Measurements from ENCODE around the gene CHMP2A.

Gene CHMP2A

DNA sequence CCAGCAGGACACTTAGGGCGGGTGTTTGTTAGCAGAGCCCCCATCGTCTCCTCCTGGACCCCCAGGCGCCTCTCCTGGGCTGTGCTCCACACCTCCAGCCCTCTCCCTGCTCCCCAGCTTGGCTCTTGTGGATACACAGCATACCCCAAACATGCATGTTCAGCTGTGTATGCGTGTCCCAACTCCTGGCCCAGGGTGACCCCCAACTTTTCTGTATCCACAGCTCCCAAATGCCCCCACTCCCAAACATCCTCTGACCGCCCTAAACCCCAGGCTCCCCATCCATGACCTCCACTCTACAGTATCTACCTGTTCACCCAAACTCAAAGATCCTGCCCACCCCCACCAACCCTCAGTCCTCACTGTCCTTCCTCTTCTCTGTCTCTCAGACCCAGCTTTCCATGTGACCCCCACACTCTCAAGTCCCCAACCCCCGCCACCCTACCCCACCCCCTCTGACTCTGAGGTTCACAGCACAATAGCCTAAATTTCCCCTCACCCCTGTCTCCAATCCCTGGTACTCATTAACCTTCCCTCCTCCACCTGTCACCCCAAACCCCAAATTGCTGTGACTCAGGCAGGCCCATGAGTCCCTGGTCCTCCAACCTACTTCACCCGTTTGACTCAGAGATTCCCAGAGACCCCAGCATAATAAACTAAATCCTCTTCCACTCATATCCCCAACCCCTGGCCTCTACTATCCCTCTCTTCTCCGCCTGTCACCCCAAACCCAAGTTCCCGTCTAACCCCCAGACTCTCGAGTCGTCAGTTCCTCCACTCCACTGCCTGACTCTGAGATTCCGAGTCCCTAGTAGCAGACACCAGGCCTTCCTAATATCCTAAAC is 2.5 kb upstream of the CHMP2A start:
- no peak for DNase-seq
- in situ Hi-C loops (cut with MboI; ENCODE audit: low pct_unique_long_range_greater_than_20kb, low sequenced_read_pairs), result no loop called here

GRCh38 chr19:58556622-58557220 is 1.8 kb upstream of the CHMP2A start:
- in situ Hi-C loops (cut with MboI; ENCODE audit: low pct_unique_long_range_greater_than_20kb, low sequenced_read_pairs), result no loop called here
- no peak for DNase-seq

GRCh38 chr19:58555920-58556621 is 1.2 kb upstream of the CHMP2A start:
- no peak for DNase-seq
- in situ Hi-C loops (cut with MboI; ENCODE audit: low pct_unique_long_range_greater_than_20kb, low sequenced_read_pairs), result no loop called here

GRCh38 chr19:58555369-58555885 is 522 bp upstream of the CHMP2A start:
- in situ Hi-C loops (cut with MboI; ENCODE audit: low pct_unique_long_range_greater_than_20kb, low sequenced_read_pairs), result no loop called here

DNA sequence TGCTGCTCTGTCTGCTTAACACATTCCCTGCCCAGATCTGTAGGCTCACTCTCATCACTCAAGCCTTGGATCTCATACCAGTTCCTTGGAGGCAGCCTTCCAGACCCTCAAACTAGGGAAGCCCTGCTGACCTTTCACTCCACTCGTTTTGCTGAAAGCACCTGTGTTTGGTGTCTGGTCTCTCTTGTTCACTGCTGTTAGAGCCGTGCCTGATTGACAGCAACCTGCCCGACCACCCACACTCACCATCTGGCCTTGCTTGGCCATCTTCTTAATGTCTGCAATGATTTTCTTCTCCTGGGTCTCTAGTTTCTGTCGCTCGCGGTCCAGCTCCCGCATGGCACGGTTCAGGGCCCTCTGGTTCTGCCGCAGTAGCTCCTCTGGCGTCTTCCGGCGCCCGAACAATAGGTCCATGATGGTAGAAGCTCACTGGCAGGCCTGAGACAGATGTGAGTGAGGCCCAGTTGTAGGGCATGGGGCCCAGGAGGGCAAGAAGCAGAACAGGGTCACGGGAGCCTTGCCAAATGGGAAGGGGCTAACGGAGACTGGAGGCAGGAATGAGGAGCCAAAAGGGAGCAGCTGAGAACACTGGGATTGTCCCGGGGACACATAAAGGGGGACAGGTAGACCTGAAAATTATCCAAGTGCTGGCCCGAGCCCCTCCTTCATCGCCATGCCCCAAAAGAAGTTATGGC is 959 bp downstream of the CHMP2A start:
- in situ Hi-C loops (cut with MboI; ENCODE audit: low pct_unique_long_range_greater_than_20kb, low sequenced_read_pairs), result no loop called here
- no peak for DNase-seq

More at GRCh38 chr19:58555369-58555885, 522 bp upstream of the CHMP2A start:
- no peak for DNase-seq

DNA sequence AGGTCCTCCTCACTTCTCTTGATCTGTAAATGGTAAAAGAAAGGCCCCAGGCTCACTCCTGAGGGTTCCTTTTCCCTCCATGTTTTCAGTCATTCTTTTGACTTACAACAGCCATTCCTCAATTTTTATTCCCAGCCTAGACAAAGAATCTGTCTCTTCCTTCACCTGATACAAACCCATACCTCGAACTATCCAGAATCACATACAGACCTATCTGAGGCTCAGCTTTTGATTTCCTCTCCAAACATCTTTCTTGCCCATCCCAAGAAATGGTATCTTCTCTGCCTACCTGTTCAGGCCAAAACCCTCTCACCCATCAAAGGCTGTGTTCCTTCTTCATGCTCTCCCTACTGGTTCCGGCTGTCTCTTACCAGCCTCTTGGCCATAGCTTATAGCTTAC is 2.2 kb downstream of the CHMP2A start:
- DNase-seq, result no peak
- in situ Hi-C loops (cut with MboI; ENCODE audit: low pct_unique_long_range_greater_than_20kb, low sequenced_read_pairs), result no loop called here

DNA sequence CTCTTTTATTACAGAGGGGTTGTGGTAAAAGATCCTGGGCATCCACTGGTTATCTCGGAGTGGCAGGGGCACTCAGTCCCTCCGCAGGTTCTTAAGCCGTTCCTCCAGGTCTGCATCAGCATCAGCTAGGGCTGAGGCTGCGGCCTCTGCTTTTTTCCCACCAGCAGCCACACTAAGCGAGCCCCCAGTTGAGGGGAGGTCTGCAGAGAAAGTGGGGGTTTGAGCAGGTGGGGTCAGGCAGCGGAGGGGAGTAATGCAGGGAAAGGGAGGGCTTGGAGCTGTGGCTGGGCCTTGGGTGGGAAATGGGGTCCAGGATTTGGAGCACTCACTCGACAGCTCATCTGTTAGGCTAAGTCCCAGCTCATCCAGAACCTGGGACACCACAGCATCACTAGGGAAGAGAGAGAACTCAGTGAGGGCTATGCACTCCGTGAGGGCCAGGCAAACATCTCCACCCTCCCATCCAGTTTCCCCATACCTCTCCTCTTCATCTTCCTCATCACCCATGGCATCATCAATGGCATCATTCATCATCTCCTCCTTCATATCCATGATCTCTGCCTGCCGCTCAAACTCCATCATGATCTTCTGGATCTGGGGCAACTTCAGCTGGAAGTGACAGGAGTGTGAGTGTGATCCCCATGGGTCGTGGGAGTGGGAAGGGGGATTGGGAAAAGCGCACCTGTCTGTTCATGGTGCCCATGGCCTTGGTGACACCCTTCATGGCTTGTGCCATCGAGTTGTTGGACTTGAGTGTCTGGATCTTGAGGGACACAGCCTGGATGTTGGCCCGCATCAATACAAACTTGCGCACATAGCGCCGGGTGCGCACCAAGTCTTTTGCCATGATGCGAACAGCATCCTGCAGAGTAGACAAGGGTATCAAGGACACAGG is 3.1 kb downstream of the CHMP2A start:
- DNase-seq, result no peak
- in situ Hi-C loops (cut with MboI; ENCODE audit: low pct_unique_long_range_greater_than_20kb, low sequenced_read_pairs), result no loop called here

GRCh38 chr19:58551123-58551497 is 3.8 kb downstream of the CHMP2A start:
- no peak for DNase-seq
- in situ Hi-C loops (cut with MboI; ENCODE audit: low pct_unique_long_range_greater_than_20kb, low sequenced_read_pairs), result no loop called here

DNA sequence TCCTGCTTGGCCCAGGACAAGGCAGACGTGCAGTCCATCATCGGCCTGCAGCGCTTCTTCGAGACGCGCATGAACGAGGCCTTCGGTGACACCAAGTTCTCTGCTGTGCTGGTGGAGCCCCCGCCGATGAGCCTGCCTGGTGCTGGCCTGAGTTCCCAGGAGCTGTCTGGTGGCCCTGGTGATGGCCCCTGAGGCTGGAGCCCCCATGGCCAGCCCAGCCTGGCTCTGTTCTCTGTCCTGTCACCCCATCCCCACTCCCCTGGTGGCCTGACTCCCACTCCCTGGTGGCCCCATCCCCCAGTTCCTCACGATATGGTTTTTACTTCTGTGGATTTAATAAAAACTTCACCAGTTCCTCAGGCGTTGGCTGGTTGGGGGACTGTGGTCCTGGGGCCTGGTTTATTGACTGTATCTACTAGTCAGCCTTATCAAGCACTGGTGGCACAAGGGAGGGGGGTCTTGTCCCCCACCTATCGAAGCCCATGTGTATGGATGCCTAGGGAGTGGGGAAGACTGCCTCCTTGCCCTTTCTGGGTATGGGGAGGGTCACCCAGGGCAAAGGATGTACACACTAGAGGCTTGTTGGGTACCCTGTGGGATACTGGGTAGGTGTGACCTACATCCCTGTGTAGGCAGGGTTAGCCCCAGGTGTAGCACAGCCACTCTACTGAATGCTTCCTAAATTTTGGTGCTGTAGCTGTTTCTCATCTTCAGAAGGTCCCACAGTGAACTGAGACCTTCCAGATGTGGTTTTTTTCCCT is 4.4 kb downstream of the CHMP2A start:
- no peak for DNase-seq
- in situ Hi-C loops (cut with MboI; ENCODE audit: low pct_unique_long_range_greater_than_20kb, low sequenced_read_pairs), result no loop called here

DNA sequence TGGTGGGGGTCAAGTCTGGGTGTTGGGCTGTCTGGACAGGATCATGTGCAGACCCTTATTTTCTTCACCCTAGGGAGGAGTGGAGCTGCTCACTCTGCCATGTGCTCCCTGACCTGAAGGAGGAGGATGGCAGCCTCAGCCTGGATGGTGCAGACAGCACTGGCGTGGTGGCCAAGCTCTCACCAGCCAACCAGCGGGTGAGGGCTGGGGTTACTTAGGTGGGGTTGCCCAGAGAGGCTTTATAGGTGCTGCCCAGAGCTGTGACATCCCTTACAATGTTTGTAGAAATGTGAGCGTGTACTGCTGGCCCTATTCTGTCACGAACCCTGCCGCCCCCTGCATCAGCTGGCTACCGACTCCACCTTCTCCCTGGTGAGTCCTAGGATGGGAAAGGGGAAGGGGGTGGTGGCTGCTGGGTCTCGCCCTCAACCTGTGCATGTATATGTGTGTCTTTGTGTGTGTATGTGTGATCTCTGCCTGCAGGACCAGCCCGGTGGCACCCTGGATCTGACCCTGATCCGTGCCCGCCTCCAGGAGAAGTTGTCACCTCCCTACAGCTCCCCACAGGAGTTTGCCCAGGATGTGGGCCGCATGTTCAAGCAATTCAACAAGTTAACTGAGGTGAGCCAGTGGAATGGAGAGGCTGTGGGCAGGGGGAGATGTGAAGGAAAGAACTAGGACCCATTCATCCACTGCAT is 5.1 kb downstream of the CHMP2A start:
- in situ Hi-C loops (cut with MboI; ENCODE audit: low pct_unique_long_range_greater_than_20kb, low sequenced_read_pairs), result no loop called here
- DNase-seq, result no peak

GRCh38 chr19:58548859-58549663 is 5.8 kb downstream of the CHMP2A start:
- DNase-seq, result no peak
- in situ Hi-C loops (cut with MboI; ENCODE audit: low pct_unique_long_range_greater_than_20kb, low sequenced_read_pairs), result no loop called here

DNA sequence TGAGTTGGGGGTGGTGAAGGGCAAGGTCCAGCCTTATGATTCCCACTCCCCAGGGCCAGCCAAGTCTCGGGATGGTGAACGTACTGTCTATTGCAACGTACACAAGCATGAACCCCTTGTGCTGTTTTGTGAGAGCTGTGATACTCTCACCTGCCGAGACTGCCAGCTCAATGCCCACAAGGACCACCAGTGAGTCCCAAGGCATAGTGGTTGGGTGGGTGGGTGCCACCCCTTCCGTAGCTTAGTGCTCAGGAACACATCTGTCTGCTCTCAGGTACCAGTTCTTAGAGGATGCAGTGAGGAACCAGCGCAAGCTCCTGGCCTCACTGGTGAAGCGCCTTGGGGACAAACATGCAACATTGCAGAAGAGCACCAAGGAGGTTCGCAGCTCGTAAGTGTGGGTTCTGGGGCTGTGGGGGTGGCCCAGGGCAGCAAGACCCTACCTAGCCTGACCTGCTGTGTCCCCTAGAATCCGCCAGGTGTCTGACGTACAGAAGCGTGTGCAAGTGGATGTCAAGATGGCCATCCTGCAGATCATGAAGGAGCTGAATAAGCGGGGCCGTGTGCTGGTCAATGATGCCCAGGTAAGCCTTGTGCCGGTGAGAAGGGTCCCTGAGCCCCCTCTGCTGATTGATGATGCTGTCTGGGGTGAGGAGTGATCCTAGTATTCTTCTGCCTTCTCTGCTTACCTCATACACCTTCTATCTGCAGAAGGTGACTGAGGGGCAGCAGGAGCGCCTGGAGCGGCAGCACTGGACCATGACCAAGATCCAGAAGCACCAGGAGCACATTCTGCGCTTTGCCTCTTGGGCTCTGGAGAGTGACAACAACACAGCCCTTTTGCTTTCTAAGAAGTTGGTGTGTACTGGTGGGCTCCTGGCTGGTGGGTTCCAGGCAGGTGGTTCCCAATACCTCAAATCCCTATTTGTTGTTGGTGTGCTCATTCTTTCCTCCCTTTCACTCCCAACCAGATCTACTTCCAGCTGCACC is 7.3 kb downstream of the CHMP2A start:
- DNase-seq, result no peak
- in situ Hi-C loops (cut with MboI; ENCODE audit: low pct_unique_long_range_greater_than_20kb, low sequenced_read_pairs), result no loop called here

DNA sequence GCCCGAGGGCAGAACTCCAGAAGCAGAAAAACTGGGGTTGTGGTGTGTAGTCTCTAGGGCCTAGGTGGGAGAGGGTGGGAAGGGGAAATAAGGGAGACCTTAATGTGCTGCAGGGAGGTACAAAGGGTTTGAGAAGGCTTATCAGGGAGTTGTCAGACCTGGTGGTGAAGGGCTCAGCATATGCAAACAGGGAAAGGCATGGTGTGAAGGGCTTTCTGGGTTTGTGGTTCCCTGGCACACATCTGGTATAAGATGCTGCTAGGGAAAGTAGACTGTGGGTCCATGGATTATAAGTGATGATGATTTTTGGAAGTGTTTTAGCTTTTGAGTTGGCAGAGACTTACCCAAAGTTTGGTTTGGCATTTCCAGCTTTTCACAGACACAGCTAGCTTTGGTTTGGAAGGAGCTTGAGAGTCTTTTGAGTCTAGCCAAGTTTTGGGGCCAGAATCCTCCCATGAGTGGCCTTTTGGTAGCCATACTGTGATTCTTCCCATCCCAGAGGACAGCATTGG is 8.8 kb downstream of the CHMP2A start:
- no peak for DNase-seq
- in situ Hi-C loops (cut with MboI; ENCODE audit: low pct_unique_long_range_greater_than_20kb, low sequenced_read_pairs), result no loop called here

DNA sequence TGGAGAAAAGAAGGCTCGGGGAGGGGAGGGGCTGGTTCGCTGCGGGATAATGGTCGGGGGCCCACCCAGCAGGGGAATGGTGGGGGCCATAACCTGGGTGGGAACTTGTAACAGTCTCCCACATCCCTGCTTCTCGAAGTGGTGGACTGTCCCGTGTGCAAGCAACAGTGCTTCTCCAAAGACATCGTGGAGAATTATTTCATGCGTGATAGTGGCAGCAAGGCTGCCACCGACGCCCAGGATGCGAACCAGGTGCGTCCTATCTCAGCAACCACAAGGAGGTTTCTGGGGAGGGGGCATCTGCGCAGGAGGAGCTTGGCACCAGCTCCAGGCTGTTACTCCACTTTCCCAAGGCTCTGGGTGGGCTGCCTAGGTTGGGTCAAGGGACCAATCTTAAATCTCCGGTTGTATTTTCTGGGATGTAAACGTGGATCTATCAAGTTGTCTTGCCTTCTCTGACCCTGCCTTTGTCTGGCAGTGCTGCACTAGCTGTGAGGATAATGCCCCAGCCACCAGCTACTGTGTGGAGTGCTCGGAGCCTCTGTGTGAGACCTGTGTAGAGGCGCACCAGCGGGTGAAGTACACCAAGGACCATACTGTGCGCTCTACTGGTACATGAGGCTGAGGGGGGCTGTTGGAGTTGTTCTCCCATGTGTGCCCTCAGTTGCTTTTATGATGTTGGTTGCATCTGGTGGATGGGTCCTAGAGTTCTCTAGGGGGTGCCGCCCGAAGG is 9.5 kb downstream of the CHMP2A start:
- in situ Hi-C loops (cut with MboI; ENCODE audit: low pct_unique_long_range_greater_than_20kb, low sequenced_read_pairs), result no loop called here
- no peak for DNase-seq
